SH-SY5Y (cell line): ENCODE data around the gene COL27A1.

Experiments
- GATA2 ChIP-seq: IDR thresholded peaks from 2 replicates; pipeline ENCODE4 v1.6.1; 2011; ENCODE audit warnings: mild to moderate bottlenecking, low read depth, low read length
- GATA3 ChIP-seq: IDR thresholded peaks from 2 replicates; pipeline ENCODE4 v1.6.1; 2011; ENCODE audit warnings: low read depth, mild to moderate bottlenecking, low read length, moderate library complexity

DNA sequence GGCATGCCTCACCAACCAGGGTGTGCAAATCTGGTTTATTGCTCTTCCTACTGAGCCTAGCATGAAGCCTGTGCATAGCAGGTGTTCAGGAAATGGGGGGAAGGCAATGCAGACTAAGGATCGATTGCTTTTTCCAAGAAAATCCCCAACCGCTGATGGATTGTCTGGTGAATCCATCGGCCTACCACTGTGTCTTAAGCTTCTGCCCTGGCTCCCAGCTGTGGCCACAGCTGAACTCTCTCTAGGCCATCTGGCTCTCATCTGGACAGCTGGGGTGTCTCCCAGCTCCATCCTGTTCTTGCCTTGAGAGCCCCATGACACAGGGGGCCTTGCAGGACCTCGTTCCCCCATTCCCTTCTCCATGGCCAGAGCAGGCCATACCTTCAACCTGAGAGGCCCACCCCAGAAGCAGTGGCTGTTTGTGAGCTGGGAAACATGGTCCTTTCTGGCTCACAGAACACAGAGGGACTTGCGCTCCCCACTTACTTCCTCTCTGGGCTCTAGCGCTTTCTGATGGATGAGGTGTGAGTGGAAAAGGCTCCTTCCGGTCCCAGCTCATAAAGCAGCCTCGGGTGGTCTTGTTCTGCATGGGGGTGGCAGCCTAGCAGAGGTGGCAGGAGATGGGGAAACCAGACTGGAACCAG, 41.8 kb downstream of the COL27A1 start:
- no peak for TF ChIP-seq GATA2
- TF ChIP-seq GATA3, result no peak
